DMS153 treated with DMSO at 0.1 percent for 48 hours (cell line): ENCODE data around the gene SAMD4A.

Source experiments
- DNase-seq: peaks from one replicate; lab custom pipeline; 2025; ENCODE audit not compliant: unreplicated experiment; lab: John Stamatoyannopoulos, UW

SAMD4A gene

GRCh38 chr14:54718046-54718445 lies 151.1 kb downstream of the SAMD4A start:
- no peak for DNase-seq

DNA sequence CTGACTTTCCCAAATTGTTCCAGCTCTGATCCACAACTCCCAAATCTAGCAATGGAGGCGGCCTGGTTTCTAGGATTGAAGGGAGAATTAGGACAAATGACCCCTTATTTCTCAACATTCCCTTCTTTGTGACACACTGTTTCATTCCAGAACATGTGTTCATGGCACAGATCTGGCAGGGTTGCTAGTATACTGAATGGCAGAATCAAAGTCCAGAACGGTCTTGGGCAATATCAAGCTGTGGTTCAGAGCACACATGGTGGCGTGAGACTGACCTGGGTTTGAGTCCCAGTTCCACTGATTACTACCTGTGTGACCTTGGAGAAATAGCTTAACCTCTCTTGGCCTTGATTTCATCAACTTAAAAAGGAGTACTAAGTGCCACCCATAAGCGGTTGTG lies 152.5 kb downstream of the SAMD4A start:
- no peak for DNase-seq

DNA sequence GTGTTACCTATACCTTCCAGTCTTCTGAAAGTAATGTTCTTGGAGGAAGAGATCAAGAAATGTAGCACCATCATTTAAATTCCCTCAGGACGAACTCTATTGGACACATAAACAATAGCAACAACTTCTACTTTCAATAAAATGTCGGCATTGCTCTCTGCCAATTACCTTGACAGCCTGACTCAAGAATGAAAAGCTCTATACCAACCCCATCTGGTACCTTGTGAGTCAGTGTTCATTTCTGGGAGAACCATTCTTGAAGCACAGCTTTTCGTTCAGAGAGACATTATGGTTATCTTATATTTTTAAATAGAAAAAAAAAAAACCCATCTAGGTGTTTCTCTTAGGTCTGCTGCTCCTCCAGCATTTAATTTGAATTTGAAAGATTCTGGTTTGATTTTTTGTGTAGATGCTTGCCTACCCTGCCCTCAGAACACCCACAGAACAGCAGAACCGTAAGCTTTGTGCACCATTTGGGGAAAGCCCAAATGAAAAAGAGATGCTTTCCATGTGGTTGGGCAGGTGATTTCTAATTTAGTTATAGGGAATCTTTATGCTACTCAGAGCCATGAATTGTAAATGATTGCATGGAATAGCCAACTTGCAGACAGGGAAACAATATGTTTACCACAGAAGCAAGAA lies 156.0 kb downstream of the SAMD4A start:
- no peak for DNase-seq

DNA sequence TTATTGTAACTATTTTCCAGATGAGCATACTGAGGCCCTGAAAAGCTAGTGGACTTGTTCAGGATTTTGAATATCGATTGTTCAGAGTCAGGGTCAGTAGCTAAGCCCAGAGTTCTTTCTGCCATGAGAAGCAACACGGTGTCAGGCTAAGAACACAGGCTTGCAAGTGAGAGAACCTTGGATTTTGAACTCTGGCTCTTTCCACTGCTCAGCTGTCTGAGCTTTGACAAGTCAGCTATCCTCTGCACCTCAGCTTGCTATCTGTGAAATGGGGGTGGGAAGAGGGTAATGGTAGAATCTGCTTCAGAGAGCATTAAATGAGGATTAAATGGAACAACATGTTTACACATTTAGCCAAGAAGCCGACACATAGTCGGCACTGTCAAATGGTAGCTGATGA lies 157.2 kb downstream of the SAMD4A start:
- DNase-seq = no peak

- DNase-seq = no peak
Measured at GRCh38 chr14:54724676-54725325, 157.9 kb downstream of the SAMD4A start.

GRCh38 chr14:54725998-54726397 lies 159.1 kb downstream of the SAMD4A start:
- no peak for DNase-seq

- no peak for DNase-seq
Measured at GRCh38 chr14:54727929-54728328, 161.0 kb downstream of the SAMD4A start.

GRCh38 chr14:54728700-54729527 lies 162.0 kb downstream of the SAMD4A start:
- DNase-seq = no peak

GRCh38 chr14:54730156-54730961 lies 163.4 kb downstream of the SAMD4A start:
- no peak for DNase-seq

DNA sequence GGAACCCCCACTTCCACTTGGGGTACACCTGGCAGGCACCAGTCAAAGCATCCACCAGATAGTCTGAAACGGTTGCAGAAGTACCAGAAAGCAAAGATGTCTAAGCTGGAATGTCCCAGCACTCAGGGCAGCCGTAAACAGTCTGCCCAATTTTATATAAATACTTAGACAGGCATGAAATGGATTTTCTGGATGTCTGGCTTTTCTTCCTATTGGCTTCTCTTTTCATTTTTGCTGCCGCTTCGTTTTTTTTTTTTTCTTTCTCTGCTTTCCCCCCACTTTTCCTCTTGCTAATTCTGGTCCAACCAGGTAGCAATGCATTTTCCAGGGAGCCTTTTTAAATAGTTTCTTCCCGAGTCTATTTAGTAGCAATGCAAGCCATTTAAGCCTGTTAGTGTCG lies 168.0 kb downstream of the SAMD4A start:
- DNase-seq = no peak

- no peak for DNase-seq
Measured at GRCh38 chr14:54735424-54735823, 168.5 kb downstream of the SAMD4A start.

- no peak for DNase-seq
Measured at GRCh38 chr14:54737132-54737711, 170.3 kb downstream of the SAMD4A start.

- peak; percentile 30 for DNase-seq
Measured at GRCh38 chr14:54738009-54738408, 171.1 kb downstream of the SAMD4A start.

- no peak for DNase-seq
Measured at GRCh38 chr14:54739514-54739913, 172.6 kb downstream of the SAMD4A start.

DNA sequence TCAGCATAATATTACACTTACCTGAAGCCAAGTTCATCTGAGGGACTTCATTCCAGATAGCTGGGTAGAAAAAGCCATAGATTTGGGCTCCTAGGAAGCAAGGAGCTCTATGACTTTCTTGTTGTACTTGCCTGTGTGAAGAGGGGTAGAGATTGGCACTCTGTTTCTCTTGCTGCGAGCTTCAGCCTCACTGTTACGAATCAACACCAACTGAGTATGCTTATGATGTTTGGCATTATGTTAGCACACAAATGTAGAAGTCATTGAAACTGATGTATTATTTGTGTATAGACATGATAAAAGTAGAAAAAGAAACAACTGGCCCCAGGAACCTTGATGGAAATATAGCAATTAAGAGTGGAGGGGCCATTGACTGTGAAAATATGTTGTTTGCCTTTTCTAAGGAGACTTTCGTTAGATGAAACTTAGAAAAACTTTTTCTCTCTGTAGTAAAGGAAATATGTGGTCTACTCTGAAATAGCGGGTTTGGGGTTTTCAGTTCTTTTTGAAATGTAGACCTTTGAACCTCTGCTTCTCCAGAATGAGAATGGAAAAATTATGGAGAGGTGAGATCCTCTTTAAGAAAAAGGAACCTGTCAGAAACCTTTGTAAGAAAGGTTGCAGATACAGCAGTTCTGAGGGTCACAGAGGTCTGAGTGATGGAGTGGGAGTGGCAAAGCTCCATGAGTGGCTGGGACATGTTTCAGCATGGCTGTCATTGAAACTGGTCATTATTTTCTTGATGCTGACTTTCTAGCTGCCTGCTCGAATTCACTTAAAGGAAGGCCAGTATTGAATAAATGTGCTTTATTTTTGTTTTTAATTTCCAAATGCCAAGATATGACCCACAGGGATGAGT lies 175.8 kb downstream of the SAMD4A start:
- no peak for DNase-seq

DNA sequence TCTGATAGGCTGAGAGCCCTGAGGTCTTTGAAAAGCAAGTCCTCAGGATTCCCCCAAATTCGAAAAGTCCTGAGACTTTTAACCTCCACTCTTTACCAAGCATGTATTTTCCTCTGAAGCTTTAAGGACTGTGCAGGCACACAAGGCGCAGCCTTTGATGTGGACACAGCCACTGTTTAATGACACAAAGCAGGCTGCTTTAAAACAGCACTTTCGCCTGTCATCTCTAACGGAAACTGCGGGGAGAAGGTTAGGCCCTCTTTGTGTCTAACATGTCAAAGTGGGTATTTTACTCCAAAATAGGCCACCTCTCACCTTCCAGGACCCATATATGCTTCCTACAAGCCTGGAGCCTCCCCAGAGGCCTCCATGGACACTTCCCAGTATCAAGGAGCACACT lies 176.5 kb downstream of the SAMD4A start:
- no peak for DNase-seq

GRCh38 chr14:54746019-54746418 lies 179.1 kb downstream of the SAMD4A start:
- no peak for DNase-seq

GRCh38 chr14:54747616-54748015 lies 180.7 kb downstream of the SAMD4A start:
- DNase-seq = no peak

GRCh38 chr14:54749180-54749579 lies 182.3 kb downstream of the SAMD4A start:
- no peak for DNase-seq

- no peak for DNase-seq
Measured at GRCh38 chr14:54749727-54750126, 182.8 kb downstream of the SAMD4A start.
